Mesendoderm (in vitro differentiated cells): ENCODE measurements around the gene PGBD4. TPM values are rescaled to one million over a fixed set of nuclear protein-coding genes. Genes with fewer than 3 reads are reported as not detected.

Source experiments
- DNase-seq: peaks from one replicate; pipeline ENCODE4 v3.0.0; 2013
- H2AK5ac ChIP-seq: 2 replicates; pipeline ENCODE4 v1.6.1; 2013; ENCODE audit warnings: low read length, inconsistent platforms
- H2BK120ac ChIP-seq: 2 replicates; pipeline ENCODE4 v1.6.1; 2013; ENCODE audit warnings: low read depth, mild to moderate bottlenecking, low read length, moderate library complexity, mixed read lengths
- H2BK15ac ChIP-seq: replicated peaks from 2 replicates; pipeline ENCODE4 v1.6.1; 2013; ENCODE audit warnings: low read depth, mild to moderate bottlenecking, moderate library complexity
- H2BK5ac ChIP-seq: 2 replicates; pipeline ENCODE4 v1.6.1; 2013; ENCODE audit warnings: low read length, inconsistent platforms
- H3K18ac ChIP-seq: 2 replicates; pipeline ENCODE4 v1.6.1; 2013; ENCODE audit warnings: mild to moderate bottlenecking, low read length, mixed read lengths
- H3K23ac ChIP-seq: one replicate; pipeline ENCODE4 v1.6.1; 2013; ENCODE audit warnings: low read length
- H3K27ac ChIP-seq: 2 replicates; pipeline ENCODE4 v1.5.1; 2013; ENCODE audit warnings: low read depth, mild to moderate bottlenecking, inconsistent platforms, low read length, moderate library complexity
- H3K27me3 ChIP-seq: 2 replicates; pipeline ENCODE4 v1.6.1; 2013; ENCODE audit warnings: low read length, control low read depth, mild to moderate bottlenecking, inconsistent platforms; ENCODE audit not compliant: insufficient read depth, poor library complexity
- H3K36me3 ChIP-seq: 2 replicates; pipeline ENCODE4 v1.6.1; 2013; ENCODE audit warnings: low read length, inconsistent platforms; ENCODE audit not compliant: control insufficient read depth, insufficient read depth
- H3K4ac ChIP-seq: one replicate; pipeline ENCODE4 v1.6.1; 2013; ENCODE audit warnings: low read depth, mild to moderate bottlenecking, low read length, moderate library complexity
- H3K4me1 ChIP-seq: 2 replicates; pipeline ENCODE4 v1.6.1; 2013; ENCODE audit warnings: low read depth, low read length, inconsistent platforms; ENCODE audit not compliant: control insufficient read depth
- H3K4me2 ChIP-seq: 2 replicates; pipeline ENCODE4 v1.6.1; 2013; ENCODE audit warnings: low read length
- H3K4me3 ChIP-seq: 2 replicates; pipeline ENCODE4 v1.5.1; 2013; ENCODE audit warnings: mild to moderate bottlenecking, low read length
- H3K56ac ChIP-seq: one replicate; pipeline ENCODE4 v1.6.1; 2013; ENCODE audit warnings: low read length
- H3K79me1 ChIP-seq: 2 replicates; pipeline ENCODE4 v1.6.1; 2013; ENCODE audit warnings: low read length, inconsistent platforms
- H3K79me2 ChIP-seq: 2 replicates; pipeline ENCODE4 v1.6.1; 2013; ENCODE audit warnings: mild to moderate bottlenecking, low read length; ENCODE audit not compliant: control insufficient read depth, insufficient read depth
- H3K9ac ChIP-seq: 2 replicates; pipeline ENCODE4 v1.6.1; 2013; ENCODE audit warnings: low read length, inconsistent platforms
- H4K5ac ChIP-seq: one replicate; pipeline ENCODE4 v1.6.1; 2013; ENCODE audit warnings: low read length
- H4K8ac ChIP-seq: one replicate; pipeline ENCODE4 v1.6.1; 2013; ENCODE audit warnings: low read depth, mild to moderate bottlenecking, control low read depth, low read length, moderate library complexity
- WGBS: extraction: QIAGEN DNeasy Blood & Tissue Kit; methylation state at CpG from one replicate; pipeline ENCODE4 v1.1.7; 2013; ENCODE audit warnings: low lambda C conversion rate, missing lambda C conversion rate; ENCODE audit not compliant: insufficient coverage; ENCODE audit errors: extremely low coverage; 5-methylcytosine and 5-hydroxymethylcytosine counted together
- polyA plus RNA-seq, 2 experiments: library from polyadenylated mRNA; stranded (reverse); fragments of 200-250 nt; gene quantifications; one replicate each; pipeline ENCODE4 v1.2.3, GENCODE V29; 2013

PGBD4 gene
- polyA plus RNA-seq (2013, experiment 1 of 2) = 0.49 TPM
- polyA plus RNA-seq (2013, experiment 2 of 2) = 0.46 TPM

- H2BK120ac ChIP-seq = no peak within 1 kb of the TSS
- peaks cover 8% of the 10 kb centered on the region for H3K79me1 ChIP-seq
- H3K56ac ChIP-seq = peak within 1 kb of the TSS; percentile 96
- no peak within 1 kb of the TSS for H4K5ac ChIP-seq
- H3K79me2 ChIP-seq = peaks cover 18% of the 10 kb centered on the region
- no peaks in the 10 kb centered on the region for H3K27me3 ChIP-seq
- DNase-seq = peak; percentile 99
- no peak within 1 kb of the TSS for H3K23ac ChIP-seq
- H3K18ac ChIP-seq = peak within 1 kb of the TSS; percentile 72
- H3K4me3 ChIP-seq = peak within 1 kb of the TSS; percentile 98
- H3K9ac ChIP-seq = peak within 1 kb of the TSS; percentile 80
- H3K36me3 ChIP-seq = no peaks in the 10 kb centered on the region
- WGBS = no CpG with 5 or more reads among the region's 48 CpGs
- H3K27ac ChIP-seq = no peak within 1 kb of the TSS
- no peak within 1 kb of the TSS for H2BK5ac ChIP-seq
- H3K4me2 ChIP-seq = peak within 1 kb of the TSS; percentile 89
- H3K4ac ChIP-seq = peak within 1 kb of the TSS; percentile 11
- no peak within 1 kb of the TSS for H2AK5ac ChIP-seq
- peaks cover 2% of the 10 kb centered on the region for H3K4me1 ChIP-seq
- no peak within 1 kb of the TSS for H2BK15ac ChIP-seq
- no peak within 1 kb of the TSS for H4K8ac ChIP-seq
Measured at GRCh38 chr15:34101366-34102174, at the start of gene PGBD4, which contains the start of gene EMC7. TSS of gene PGBD4 (plus strand) at chr15:34102083. CDS start at chr15:34102532, 449 bp downstream. TSS of gene EMC7 (minus strand) at chr15:34101862. CDS start at chr15:34101839, 23 bp downstream.

- no peaks in the 10 kb centered on the region for H3K36me3 ChIP-seq
Measured at GRCh38 chr15:34054081-34054707, 47.7 kb upstream of the PGBD4 start.

GRCh38 chr15:34055868-34056595 lies 45.9 kb upstream of the PGBD4 start:
- H3K23ac ChIP-seq = no peak overlapping the region

More at GRCh38 chr15:34054081-34054707, 47.7 kb upstream of the PGBD4 start:
- Histone ChIP-seq H2AK5ac (no peak overlapping the region), H3K27me3 (no peaks in the 10 kb centered on the region), H3K18ac (no peak overlapping the region), H2BK5ac (no peak overlapping the region), H4K5ac (no peak overlapping the region), H3K4me2 (no peak overlapping the region), H3K27ac (no peak overlapping the region), H3K4me3 (no peak overlapping the region), H2BK120ac (no peak overlapping the region), H4K8ac (no peak overlapping the region), H3K79me1 (no peaks in the 10 kb centered on the region), H3K79me2 (no peaks in the 10 kb centered on the region), H3K4me1 (no peaks in the 10 kb centered on the region), H3K56ac (no peak overlapping the region), H3K9ac (no peak overlapping the region), H3K4ac (no peak overlapping the region), H2BK15ac (no peak overlapping the region), H3K23ac (no peak overlapping the region)
- no peak for DNase-seq
- no CpG with 5 or more reads among the region's 3 CpGs for WGBS

GRCh38 chr15:34056911-34057310 lies 45.0 kb upstream of the PGBD4 start:
- Histone ChIP-seq H2BK120ac (no peak overlapping the region), H4K8ac (no peak overlapping the region), H3K9ac (no peak overlapping the region), H3K27ac (no peak overlapping the region), H2BK15ac (no peak overlapping the region), H3K4me2 (no peak overlapping the region), H3K4me3 (no peak overlapping the region), H4K5ac (no peak overlapping the region), H3K36me3 (no peaks in the 10 kb centered on the region), H3K18ac (no peak overlapping the region), H3K56ac (no peak overlapping the region), H2AK5ac (no peak overlapping the region), H3K79me1 (no peaks in the 10 kb centered on the region), H2BK5ac (no peak overlapping the region), H3K23ac (no peak overlapping the region), H3K27me3 (no peaks in the 10 kb centered on the region), H3K4ac (no peak overlapping the region), H3K79me2 (no peaks in the 10 kb centered on the region), H3K4me1 (no peaks in the 10 kb centered on the region)
- WGBS = no CpG with 5 or more reads among the region's 5 CpGs
- no peak for DNase-seq

More at GRCh38 chr15:34055868-34056595, 45.9 kb upstream of the PGBD4 start:
- Histone ChIP-seq H3K27me3 (no peaks in the 10 kb centered on the region), H3K36me3 (no peaks in the 10 kb centered on the region), H2AK5ac (no peak overlapping the region), H2BK15ac (no peak overlapping the region), H3K4me1 (no peaks in the 10 kb centered on the region), H3K4me2 (no peak overlapping the region), H4K5ac (no peak overlapping the region), H3K18ac (no peak overlapping the region), H3K9ac (no peak overlapping the region), H3K79me1 (no peaks in the 10 kb centered on the region), H3K56ac (no peak overlapping the region), H3K4me3 (no peak overlapping the region), H3K27ac (no peak overlapping the region), H3K79me2 (no peaks in the 10 kb centered on the region), H4K8ac (no peak overlapping the region), H2BK5ac (no peak overlapping the region), H3K4ac (no peak overlapping the region), H2BK120ac (no peak overlapping the region)
- WGBS = no CpG with 5 or more reads among the region's 3 CpGs
- peak; percentile 30 for DNase-seq

- Histone ChIP-seq H4K5ac (no peak overlapping the region), H3K27me3 (no peaks in the 10 kb centered on the region), H2AK5ac (no peak overlapping the region), H3K56ac (no peak overlapping the region), H3K18ac (no peak overlapping the region), H3K23ac (no peak overlapping the region), H3K79me2 (no peaks in the 10 kb centered on the region), H4K8ac (no peak overlapping the region), H2BK5ac (no peak overlapping the region), H2BK15ac (no peak overlapping the region), H3K27ac (no peak overlapping the region), H3K4ac (no peak overlapping the region), H3K79me1 (no peaks in the 10 kb centered on the region), H3K4me1 (no peaks in the 10 kb centered on the region), H2BK120ac (no peak overlapping the region), H3K36me3 (no peaks in the 10 kb centered on the region), H3K4me3 (no peak overlapping the region), H3K9ac (no peak overlapping the region), H3K4me2 (no peak overlapping the region)
- DNase-seq = no peak
- no CpG with 5 or more reads among the region's 2 CpGs for WGBS
Measured at GRCh38 chr15:34059476-34059875, 42.4 kb upstream of the PGBD4 start.
